BJ (cell line): Measurements from ENCODE around the gene PDK4. TPM values are rescaled to one million over a fixed set of nuclear protein-coding genes. Genes with fewer than 3 reads are reported as not detected.
A peak's percentile ranks its signal among the peaks of the same experiment; 100 is the strongest.

Experiments used
- CTCF ChIA-PET: fragments of 350-600 bp; formaldehyde crosslinking; extraction: SDS; loops from one replicate; lab custom pipeline; 2021; ENCODE audit warnings: antibody characterized with exemption, inconsistent platforms; lab: Yijun Ruan, JAX
- POLR2A ChIA-PET: fragments of 300-600 bp; sonication (Branson Sonifier 250); formaldehyde crosslinking; extraction: SDS; loops from one replicate; lab custom pipeline; 2021; ENCODE audit warnings: antibody characterized with exemption; lab: Charles Lee
- DNase-seq: peaks from one replicate; pipeline ENCODE4 v3.0.0-alpha.2; 2011; ENCODE audit warnings: low read depth
- H3K27me3 ChIP-seq: 2 replicates; pipeline ENCODE4 v1.6.0; 2011; ENCODE audit warnings: low read length; ENCODE audit not compliant: control insufficient read depth, insufficient read depth
- H3K36me3 ChIP-seq: 2 replicates; pipeline ENCODE4 v1.5.1; 2011; ENCODE audit warnings: low read length; ENCODE audit not compliant: control insufficient read depth, insufficient read depth
- H3K4me3 ChIP-seq: 2 replicates; pipeline ENCODE4 v1.5.1; 2011; ENCODE audit warnings: low read depth, mild to moderate bottlenecking, control low read depth, low read length
- CTCF ChIP-seq: IDR thresholded peaks from 2 replicates; pipeline ENCODE4 v1.5.1; 2011; ENCODE audit warnings: low read depth, mild to moderate bottlenecking, control low read depth, inconsistent platforms, low read length, moderate library complexity; ENCODE audit not compliant: insufficient read depth
- polyA plus RNA-seq: library from polyadenylated mRNA; depleted of rRNA; stranded (reverse); fragments of >200 nt; gene quantifications from 2 replicates; pipeline ENCODE4 v1.2.3, GENCODE V29; 2011

The PDK4 gene
- polyA plus RNA-seq, 1 experiment, result 0.05 TPM

DNA sequence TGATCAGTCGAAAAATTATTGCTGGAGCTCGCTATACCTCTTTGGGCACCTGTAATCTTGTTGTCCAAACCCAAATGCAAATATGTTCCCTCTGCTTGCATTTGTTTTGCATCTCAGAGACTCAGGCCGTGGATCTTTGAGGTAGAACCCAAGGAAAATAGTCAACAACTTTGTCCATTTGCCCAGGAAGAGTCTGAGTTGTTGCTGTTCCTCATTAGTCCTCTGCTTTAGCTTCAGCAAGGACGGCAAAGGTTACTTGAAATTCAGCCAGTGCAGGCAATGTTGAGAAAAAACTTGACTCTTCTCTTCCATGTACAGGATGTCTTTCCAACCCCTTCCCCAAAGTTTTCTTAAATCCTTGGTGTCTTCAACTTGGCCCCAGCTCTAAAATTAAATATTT, 45.8 kb downstream of the PDK4 start:
- POLR2A ChIA-PET, result no interaction called here
- Histone ChIP-seq H3K4me3 (no peak overlapping the region), H3K27me3 (no peaks in the 10 kb centered on the region; the same call in 1 of the 2 replicates), H3K36me3 (no peaks in the 10 kb centered on the region)
- CTCF ChIA-PET, result interaction anchor here (1.2 to 28.1 kb wide), 4 partner anchors 8 to 140 kb away, joined by 3 to 591 read pairs (median 4); no protein-coding TSS in a partner anchor
- no peak for DNase-seq
- no peak for TF ChIP-seq CTCF

DNA sequence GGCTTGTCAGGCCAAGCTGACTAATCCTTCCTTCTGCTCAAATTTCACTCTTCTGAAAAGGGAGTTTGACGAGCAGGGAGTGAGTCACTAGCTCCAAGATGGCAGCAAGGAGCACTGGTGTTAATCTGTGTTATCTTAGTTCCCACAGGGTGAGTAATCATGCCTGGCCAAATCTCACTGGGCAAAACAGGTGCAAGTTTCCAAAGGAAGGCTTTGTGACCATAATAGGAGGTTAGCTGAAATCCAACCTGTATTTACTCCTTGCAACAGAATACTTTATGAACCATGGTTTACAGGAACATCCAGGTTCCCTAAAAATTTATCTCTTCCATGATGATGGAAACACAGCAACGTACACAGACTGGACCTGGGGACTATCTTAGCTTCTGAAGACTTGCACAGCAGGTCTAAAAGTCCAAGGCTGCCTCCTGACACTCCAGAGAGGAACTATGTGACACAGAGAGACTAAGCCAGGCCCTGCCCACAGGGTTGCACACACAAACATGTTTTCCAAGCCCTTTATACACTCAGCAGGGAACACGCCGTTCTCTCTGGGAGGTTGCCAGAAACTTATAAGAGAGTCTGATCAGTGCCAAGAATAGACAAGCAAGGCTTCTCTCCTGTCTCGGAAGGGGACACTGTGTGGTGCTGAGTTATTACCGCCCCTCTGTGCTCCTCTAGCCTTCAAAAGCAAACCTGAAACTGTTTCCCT, 46.3 kb downstream of the PDK4 start:
- DNase-seq, result peak; percentile 36
- Histone ChIP-seq H3K36me3 (no peaks in the 10 kb centered on the region), H3K4me3 (no peak overlapping the region), H3K27me3 (no peaks in the 10 kb centered on the region; the same call in 1 of the 2 replicates)
- no peak for TF ChIP-seq CTCF
- CTCF ChIA-PET, result interaction anchor here (0.7 to 28.1 kb wide), 6 partner anchors 9 to 140 kb away, joined by 3 to 591 read pairs (median 4); no protein-coding TSS in a partner anchor
- POLR2A ChIA-PET, result no interaction called here

DNA sequence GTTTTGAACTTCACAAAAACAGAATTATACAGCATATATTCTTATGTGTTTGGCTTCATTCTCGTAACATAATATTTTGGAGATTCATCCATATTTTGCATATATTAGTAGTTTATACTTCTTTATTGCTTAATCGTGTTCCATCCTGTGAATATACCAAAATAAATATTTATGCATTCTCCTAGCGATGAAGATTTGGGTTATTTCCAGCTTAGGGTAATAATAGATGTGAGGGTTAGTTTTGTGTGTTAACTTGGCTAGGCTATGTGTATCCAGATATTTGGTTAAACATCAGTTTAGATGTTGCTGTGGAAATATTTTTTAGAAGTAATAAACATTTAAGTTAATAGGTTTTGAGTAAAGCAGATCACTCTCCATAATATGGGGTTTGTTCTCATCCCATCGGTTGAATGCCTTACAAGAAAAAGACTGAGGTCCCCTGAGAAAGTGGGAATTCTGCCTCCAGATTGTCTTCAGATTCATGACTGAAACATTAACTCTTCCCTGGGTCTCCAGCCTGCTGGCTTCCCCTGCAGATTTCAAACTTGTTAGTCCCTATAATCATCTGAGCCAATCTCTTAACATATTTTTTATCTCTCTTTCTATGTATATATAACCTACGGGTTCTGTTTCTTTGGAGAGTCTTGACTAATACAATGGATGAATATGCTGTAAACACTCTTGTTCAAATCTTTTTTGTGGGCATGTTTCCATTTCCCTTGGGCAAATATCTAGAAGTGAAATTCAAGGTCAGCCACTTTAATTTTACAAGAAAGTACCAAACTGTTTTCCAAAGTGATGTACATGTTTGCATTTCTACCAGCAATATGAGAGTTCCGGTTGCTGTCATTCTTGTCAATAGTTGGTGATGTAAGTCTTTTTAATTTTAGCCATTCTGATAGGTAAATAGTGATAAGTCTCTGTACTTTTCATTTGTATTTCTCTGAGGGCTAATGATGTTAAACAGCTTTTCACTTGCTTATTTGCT, 48.7 kb downstream of the PDK4 start:
- no peak for TF ChIP-seq CTCF
- Histone ChIP-seq H3K4me3 (no peak overlapping the region), H3K27me3 (no peaks in the 10 kb centered on the region; the same call in 1 of the 2 replicates), H3K36me3 (no peaks in the 10 kb centered on the region)
- CTCF ChIA-PET, result interaction anchor here (0.7 to 28.1 kb wide), 4 partner anchors 21 to 143 kb away, joined by 3 to 591 read pairs (median 48); no protein-coding TSS in a partner anchor
- POLR2A ChIA-PET, result no interaction called here
- DNase-seq, result no peak

- Histone ChIP-seq H3K4me3 (no peak overlapping the region), H3K36me3 (no peaks in the 10 kb centered on the region), H3K27me3 (no peaks in the 10 kb centered on the region; the same call in none of the 2 replicates)
- ChIA-PET CTCF (interaction anchor here (1.4 to 28.1 kb wide), 5 partner anchors 12 to 144 kb away, joined by 6 to 591 read pairs (median 34); no protein-coding TSS in a partner anchor), POLR2A (no interaction called here)
- no peak for DNase-seq
- no peak for TF ChIP-seq CTCF
Measured at GRCh38 chr7:95546647-95547046, 49.7 kb downstream of the PDK4 start.

GRCh38 chr7:95545673-95546072, 50.6 kb downstream of the PDK4 start:
- peaks cover 3% of the 10 kb centered on the region for H3K27me3 ChIP-seq
- ChIA-PET POLR2A (no interaction called here), CTCF (interaction anchor here (0.6 to 28.1 kb wide), 16 partner anchors 12 to 154 kb away, joined by 3 to 591 read pairs (median 6); no protein-coding TSS in a partner anchor)
- H3K4me3 ChIP-seq, result no peak overlapping the region
- no peak for DNase-seq
- H3K36me3 ChIP-seq, result no peaks in the 10 kb centered on the region
- no peak for TF ChIP-seq CTCF
